Tibial artery (tissue), 4 donors: Measurements from ENCODE around the gene CEP164.

ENCODE experiments used
- DNase-seq, 2 donors: peaks; one replicate each; pipeline ENCODE4 v3.0.0-alpha.2; 2019
- H3K27ac ChIP-seq, 2 donors: fragments of 200-600 bp; sonication (generic) in 1 of 2; 1 replicate in 1 of 2; 2 replicates in 1 of 2; pipeline ENCODE4 v1.5.1; 2018 to 2019; ENCODE audit warnings: mild to moderate bottlenecking in 1 of 2
- H3K27me3 ChIP-seq, 2 donors: fragments of 200-600 bp; sonication (generic) in 1 of 2; one replicate each; pipeline versions ENCODE4 v1.5.1 to v1.6.0; 2016 to 2019
- H3K36me3 ChIP-seq, 3 donors: fragments of 200-600 bp; sonication (generic) in 2 of 3; one replicate each; pipeline ENCODE4 v1.5.1; 2016 to 2019; ENCODE audit warnings: mild to moderate bottlenecking in 2 of 3
- H3K4me1 ChIP-seq, 4 donors: fragments of 200-600 bp; sonication (generic) in 2 of 4; 1 replicate in 3 of 4; 2 replicates in 1 of 4; pipeline ENCODE4 v1.5.1; 2016 to 2019
- H3K4me3 ChIP-seq, 2 donors: fragments of 200-600 bp; sonication (generic) in 1 of 2; 1 replicate in 1 of 2; 2 replicates in 1 of 2; pipeline ENCODE4 v1.5.1; 2018 to 2019; ENCODE audit warnings: mild to moderate bottlenecking in 2 of 2
- H3K9me3 ChIP-seq, 3 donors: fragments of 200-600 bp; sonication (generic) in 1 of 3; one replicate each; pipeline ENCODE4 v1.5.1; 2016 to 2019
- CTCF ChIP-seq, 2 experiments: fragments of 200-600 bp in 1 of 2; fragments of 450-650 bp in 1 of 2; IDR thresholded peaks; one replicate each; pipeline ENCODE4 v1.5.1; 2017 to 2019; ENCODE audit warnings: antibody characterized with exemption in 2 of 2, mild to moderate bottlenecking in 1 of 2, moderate library complexity in 1 of 2
- intact Hi-C: fragments of 100-400 bp; cut with DNase I; formaldehyde crosslinking; loops from one replicate; pipeline ENCODE4 v1.15.0; 2023; ENCODE audit warnings: low total_unique reads

CEP164 gene

GRCh38 chr11:117441146-117441975 is 113.7 kb downstream of the CEP164 start:
- DNase-seq: peak in 1 of 2 donors; percentile 34
- H3K27ac ChIP-seq: no peak overlapping the region

GRCh38 chr11:117442049-117442868 is 114.6 kb downstream of the CEP164 start:
- intact Hi-C loops: no loop called here
- no peak for DNase-seq
- H3K9me3 ChIP-seq: no peaks in the 10 kb centered on the region

More at GRCh38 chr11:117441146-117441975, 113.7 kb downstream of the CEP164 start:
- H3K4me3 ChIP-seq: no peak overlapping the region
- no peak for TF ChIP-seq CTCF (IDR thresholded peaks at IDR 0.05)
- H3K36me3 ChIP-seq: no peaks in the 10 kb centered on the region
- H3K4me1 ChIP-seq: peaks cover 0 to 3% (median 0%) of the 10 kb centered on the region in 4 donors
- intact Hi-C loops: no loop called here
- H3K27me3 ChIP-seq: peaks cover 0 to 69% of the 10 kb centered on the region in 2 donors
- no peaks in the 10 kb centered on the region for H3K9me3 ChIP-seq

GRCh38 chr11:117442869-117443239 is 115.2 kb downstream of the CEP164 start:
- intact Hi-C loops: no loop called here
- Histone ChIP-seq H3K27me3 (peaks cover 0 to 56% of the 10 kb centered on the region in 2 donors), H3K9me3 (no peaks in the 10 kb centered on the region), H3K4me3 (no peak overlapping the region), H3K4me1 (peaks cover 0 to 3% (median 0%) of the 10 kb centered on the region in 4 donors), H3K27ac (no peak overlapping the region), H3K36me3 (no peaks in the 10 kb centered on the region)
- no peak for DNase-seq
- TF ChIP-seq CTCF (IDR thresholded peaks at IDR 0.05): no peak

More at GRCh38 chr11:117442049-117442868, 114.6 kb downstream of the CEP164 start:
- H3K27ac ChIP-seq: no peak overlapping the region
- TF ChIP-seq CTCF (IDR thresholded peaks at IDR 0.05): no peak
- H3K27me3 ChIP-seq: peaks cover 0 to 60% of the 10 kb centered on the region in 2 donors
- H3K4me1 ChIP-seq: peaks cover 0 to 3% (median 0%) of the 10 kb centered on the region in 4 donors
- H3K4me3 ChIP-seq: no peak overlapping the region
- H3K36me3 ChIP-seq: no peaks in the 10 kb centered on the region

DNA sequence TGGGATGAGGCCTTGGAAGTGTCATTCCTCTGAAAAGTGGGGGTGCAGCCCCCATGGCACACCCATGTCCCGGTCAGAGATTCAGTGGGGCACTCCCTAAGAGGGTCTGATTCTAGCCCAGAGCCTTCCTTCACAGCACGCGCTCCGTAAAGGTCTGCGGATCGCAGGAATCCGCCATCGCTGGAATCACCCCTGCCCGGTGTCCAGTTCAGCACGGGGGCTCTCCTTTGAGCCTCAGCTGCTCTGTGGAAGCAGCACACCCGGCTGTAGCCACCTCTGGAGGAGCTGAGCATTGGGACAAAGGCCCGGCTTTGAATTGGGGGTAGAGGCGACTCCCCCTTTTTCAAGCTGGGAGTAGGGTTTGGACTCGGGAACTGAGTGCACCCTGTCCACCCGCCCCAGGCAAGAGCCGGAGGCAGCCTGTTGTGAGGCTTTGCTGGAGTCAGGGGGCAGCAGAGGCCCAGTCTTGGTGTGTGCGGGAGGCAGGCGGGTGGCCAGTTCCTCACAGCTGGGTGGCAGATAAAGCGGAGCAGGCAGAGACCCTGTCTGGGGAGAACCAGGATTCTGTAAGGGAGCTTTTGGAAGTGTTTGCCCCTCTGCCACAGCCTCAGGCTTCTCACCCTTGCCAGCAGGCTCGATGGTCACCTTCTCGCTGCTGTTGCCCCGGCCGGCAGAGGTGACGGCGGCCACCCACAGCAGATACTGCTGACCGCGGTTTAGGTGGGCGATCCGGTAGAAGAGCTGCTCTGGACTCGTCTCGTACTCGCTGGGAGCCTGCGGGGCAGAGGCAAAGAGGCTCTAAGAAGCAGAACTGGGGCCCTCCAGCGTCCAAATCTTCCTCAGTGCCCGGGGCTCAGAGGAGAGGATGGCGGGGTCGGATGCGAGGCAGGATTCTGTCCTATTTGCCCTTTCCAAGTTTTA is 115.9 kb downstream of the CEP164 start:
- peak in 1 of 2 experiments; percentile 32 for TF ChIP-seq CTCF (IDR thresholded peaks at IDR 0.05)
- peak; percentile 38 to 47 for DNase-seq
- Histone ChIP-seq H3K9me3 (no peaks in the 10 kb centered on the region), H3K4me3 (no peak overlapping the region), H3K36me3 (no peaks in the 10 kb centered on the region), H3K4me1 (peaks cover 0 to 3% (median 0%) of the 10 kb centered on the region in 4 donors), H3K27ac (no peak overlapping the region), H3K27me3 (peaks cover 0 to 56% of the 10 kb centered on the region in 2 donors)
- intact Hi-C loops: no loop called here

DNA sequence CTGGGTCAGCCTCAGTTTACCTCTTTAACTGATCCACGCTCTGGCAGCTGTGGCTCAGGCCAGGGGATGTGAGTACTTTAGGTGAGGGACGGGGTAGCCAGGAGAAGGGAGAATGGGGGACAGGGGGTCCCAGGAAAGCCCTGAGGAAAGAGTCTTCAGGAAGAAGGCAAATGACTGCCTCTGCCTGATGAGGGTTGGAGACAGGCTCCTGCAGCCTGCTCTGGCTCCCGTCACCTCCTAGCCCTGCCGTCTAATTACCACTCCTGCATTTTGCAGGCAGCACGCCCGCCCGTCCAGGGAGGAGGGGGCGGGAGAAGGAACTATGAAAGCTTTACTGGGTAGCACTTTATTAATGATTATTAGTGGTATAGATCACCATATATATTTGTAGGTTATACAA is 116.6 kb downstream of the CEP164 start:
- H3K36me3 ChIP-seq: no peaks in the 10 kb centered on the region
- intact Hi-C loops: no loop called here
- TF ChIP-seq CTCF (IDR thresholded peaks at IDR 0.05): no peak
- no peak overlapping the region for H3K27ac ChIP-seq
- peaks cover 0 to 3% (median 0%) of the 10 kb centered on the region in 4 donors for H3K4me1 ChIP-seq
- H3K27me3 ChIP-seq: peaks cover 0 to 48% of the 10 kb centered on the region in 2 donors
- no peak overlapping the region for H3K4me3 ChIP-seq
- H3K9me3 ChIP-seq: no peaks in the 10 kb centered on the region
- DNase-seq: no peak
